Activated naive CD4-positive, alpha-beta T cell treated with anti-CD3 and anti-CD28 coated beads, Interleukin-2, amount 10 ng/mL, durations not matched to agents 7 days and 5 days (primary cell): Measurements from ENCODE around the gene CHST3.
"Not testable (repeated sequence)": the region's sequence is repeated elsewhere in the genome, so short reads cannot be mapped to it uniquely, and the experiment has no call there.

Experiments used
- CTCF ChIA-PET: fragments of 350-600 bp; sonication (Branson Sonifier 250); formaldehyde crosslinking; loops from one replicate; lab custom pipeline; 2021; ENCODE audit warnings: antibody characterized with exemption; lab: Charles Lee
- DNase-seq: peaks from one replicate; pipeline ENCODE4 v3.0.0-alpha.2; 2020
- H3K27ac Mint-ChIP-seq: one replicate; pipeline ENCODE4 v1.8.0; 2021; ENCODE audit warnings: mild to moderate bottlenecking, moderate library complexity, mixed read lengths
- H3K27me3 Mint-ChIP-seq: one replicate; pipeline ENCODE4 v1.8.0; 2021; ENCODE audit warnings: mild to moderate bottlenecking, mixed read lengths
- H3K36me3 Mint-ChIP-seq: one replicate; pipeline ENCODE4 v1.8.0; 2021; ENCODE audit warnings: mixed read lengths
- H3K4me1 Mint-ChIP-seq: one replicate; pipeline ENCODE4 v1.8.0; 2021; ENCODE audit warnings: mixed read lengths
- H3K4me3 Mint-ChIP-seq: one replicate; pipeline ENCODE4 v1.8.0; 2021; ENCODE audit warnings: mild to moderate bottlenecking, moderate library complexity, mixed read lengths
- H3K9me3 Mint-ChIP-seq: one replicate; pipeline ENCODE4 v1.8.0; 2021; ENCODE audit warnings: mixed read lengths

Gene CHST3

DNA sequence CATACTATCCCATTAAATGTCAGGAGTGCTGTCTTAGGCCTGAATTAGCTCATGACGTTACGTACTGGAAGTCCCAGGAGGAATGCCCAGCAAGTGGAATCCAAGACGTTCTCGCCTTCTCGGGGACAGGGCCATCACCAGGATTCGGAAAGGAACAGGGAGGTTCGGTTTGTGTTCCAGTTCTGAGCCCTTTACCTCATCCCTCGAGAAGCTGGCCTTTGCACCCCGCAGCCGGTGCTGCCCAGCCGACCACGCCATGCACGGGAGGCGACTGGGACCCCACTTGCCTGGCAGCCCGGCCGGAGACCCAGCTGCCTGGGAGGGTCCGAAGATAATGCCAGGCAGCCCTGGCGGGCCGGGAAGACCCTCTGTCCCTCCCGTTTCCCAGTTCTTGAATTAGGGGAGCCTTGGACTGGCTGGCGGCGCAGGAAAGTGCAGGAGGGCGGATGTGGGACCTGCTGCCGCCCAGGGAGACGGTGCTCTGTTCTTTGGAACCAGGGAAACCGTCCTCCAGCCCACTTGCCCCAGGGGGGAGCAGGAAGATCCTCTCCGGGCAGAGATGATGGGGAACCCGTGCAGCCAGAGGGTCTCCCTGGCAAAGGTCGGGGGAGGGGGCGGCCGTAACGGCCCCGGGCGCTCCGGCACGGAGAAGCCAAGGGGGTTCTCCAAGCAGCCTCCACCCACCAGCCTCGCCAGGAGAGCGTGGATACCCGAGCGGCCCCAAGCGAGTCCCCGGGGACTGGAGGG is 671 bp upstream of the CHST3 start:
- H3K4me3 Mint-ChIP-seq, result peak overlapping the region; percentile 19
- no peaks in the 10 kb centered on the region for H3K9me3 Mint-ChIP-seq
- CTCF ChIA-PET, result interaction anchor here (0.6 to 1.4 kb wide), 3 partner anchors 67 to 85 kb away, joined by 4 read pairs; no protein-coding TSS in a partner anchor
- H3K4me1 Mint-ChIP-seq, result peaks cover 8% of the 10 kb centered on the region
- H3K36me3 Mint-ChIP-seq, result no peaks in the 10 kb centered on the region
- no peak overlapping the region for H3K27ac Mint-ChIP-seq
- peaks cover 62% of the 10 kb centered on the region for H3K27me3 Mint-ChIP-seq
- no peak for DNase-seq

DNA sequence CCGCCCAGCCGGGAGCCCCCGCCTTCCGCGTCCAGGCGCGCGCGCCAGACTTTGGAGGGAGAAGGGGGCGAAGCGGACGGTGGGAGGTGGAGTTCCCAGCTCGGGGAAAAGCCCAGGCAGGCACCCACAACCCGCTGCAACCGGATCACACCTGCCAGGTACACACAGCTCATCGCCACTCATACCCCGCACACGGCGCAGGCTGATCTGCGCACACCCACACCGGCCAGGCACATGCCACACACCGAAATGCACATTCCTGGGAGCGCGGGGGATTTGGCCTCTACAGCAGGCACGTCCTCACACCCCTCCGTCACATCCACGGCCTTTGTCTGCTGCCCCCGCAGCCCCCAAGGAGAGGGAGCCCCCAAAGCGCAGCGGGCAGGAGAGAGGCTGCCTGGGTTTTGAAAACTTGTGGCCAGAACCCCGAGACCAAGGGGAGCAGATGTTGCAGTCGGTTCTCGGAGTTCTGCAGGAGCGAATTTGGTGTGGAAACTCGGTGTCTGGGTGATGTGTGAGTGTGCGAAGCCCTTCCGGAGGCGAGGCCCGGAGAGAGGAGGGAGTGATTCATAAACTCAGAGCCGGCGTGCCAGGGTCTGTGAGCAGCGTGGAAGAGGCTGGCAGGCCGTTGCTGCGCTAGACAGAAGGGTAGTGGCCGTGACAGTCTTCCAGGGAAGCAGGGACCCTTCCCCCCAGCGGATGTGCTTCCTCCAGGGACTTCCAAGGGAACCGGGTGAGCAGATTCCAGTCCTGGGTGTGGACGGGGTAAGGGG is 734 bp downstream of the CHST3 start:
- CTCF ChIA-PET, result interaction anchor here (1.2 to 2.0 kb wide), 3 partner anchors 9 to 83 kb away, joined by 4 to 7 read pairs (median 4); no protein-coding TSS in a partner anchor
- H3K9me3 Mint-ChIP-seq, result no peaks in the 10 kb centered on the region
- H3K4me3 Mint-ChIP-seq, result peak overlapping the region; percentile 65
- peaks cover 63% of the 10 kb centered on the region for H3K27me3 Mint-ChIP-seq
- no peak overlapping the region for H3K27ac Mint-ChIP-seq
- peaks cover 8% of the 10 kb centered on the region for H3K4me1 Mint-ChIP-seq
- peak; percentile 28 for DNase-seq
- no peaks in the 10 kb centered on the region for H3K36me3 Mint-ChIP-seq

DNA sequence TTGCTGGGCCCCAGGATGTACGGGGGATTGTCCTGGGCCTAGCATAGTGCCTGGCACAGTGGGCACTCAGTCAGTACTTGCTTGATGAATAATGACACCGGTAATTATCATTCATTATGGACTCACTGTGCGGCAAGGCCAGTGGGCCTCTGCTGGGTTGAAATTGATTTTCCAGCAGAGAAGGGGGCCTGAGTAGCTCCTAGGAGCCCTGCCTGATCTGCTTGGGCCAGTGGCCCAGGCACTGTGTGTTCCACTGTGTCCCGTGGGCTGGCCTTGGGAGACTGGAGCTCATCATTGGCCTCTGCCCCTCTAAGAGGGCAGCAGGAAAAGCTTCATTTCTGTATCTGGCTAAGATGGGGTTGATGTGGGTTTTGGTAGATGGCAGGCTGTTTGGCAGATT is 1.4 kb downstream of the CHST3 start:
- DNase-seq, result no peak
- H3K4me1 Mint-ChIP-seq, result peaks cover 8% of the 10 kb centered on the region
- H3K27ac Mint-ChIP-seq, result no peak overlapping the region
- no peaks in the 10 kb centered on the region for H3K9me3 Mint-ChIP-seq
- H3K4me3 Mint-ChIP-seq, result peak overlapping the region; percentile 14
- CTCF ChIA-PET, result interaction anchor here (1.5 to 2.0 kb wide), 2 partner anchors 10 to 83 kb away, joined by 4 to 7 read pairs; no protein-coding TSS in a partner anchor
- H3K36me3 Mint-ChIP-seq, result no peaks in the 10 kb centered on the region
- peaks cover 63% of the 10 kb centered on the region for H3K27me3 Mint-ChIP-seq

DNA sequence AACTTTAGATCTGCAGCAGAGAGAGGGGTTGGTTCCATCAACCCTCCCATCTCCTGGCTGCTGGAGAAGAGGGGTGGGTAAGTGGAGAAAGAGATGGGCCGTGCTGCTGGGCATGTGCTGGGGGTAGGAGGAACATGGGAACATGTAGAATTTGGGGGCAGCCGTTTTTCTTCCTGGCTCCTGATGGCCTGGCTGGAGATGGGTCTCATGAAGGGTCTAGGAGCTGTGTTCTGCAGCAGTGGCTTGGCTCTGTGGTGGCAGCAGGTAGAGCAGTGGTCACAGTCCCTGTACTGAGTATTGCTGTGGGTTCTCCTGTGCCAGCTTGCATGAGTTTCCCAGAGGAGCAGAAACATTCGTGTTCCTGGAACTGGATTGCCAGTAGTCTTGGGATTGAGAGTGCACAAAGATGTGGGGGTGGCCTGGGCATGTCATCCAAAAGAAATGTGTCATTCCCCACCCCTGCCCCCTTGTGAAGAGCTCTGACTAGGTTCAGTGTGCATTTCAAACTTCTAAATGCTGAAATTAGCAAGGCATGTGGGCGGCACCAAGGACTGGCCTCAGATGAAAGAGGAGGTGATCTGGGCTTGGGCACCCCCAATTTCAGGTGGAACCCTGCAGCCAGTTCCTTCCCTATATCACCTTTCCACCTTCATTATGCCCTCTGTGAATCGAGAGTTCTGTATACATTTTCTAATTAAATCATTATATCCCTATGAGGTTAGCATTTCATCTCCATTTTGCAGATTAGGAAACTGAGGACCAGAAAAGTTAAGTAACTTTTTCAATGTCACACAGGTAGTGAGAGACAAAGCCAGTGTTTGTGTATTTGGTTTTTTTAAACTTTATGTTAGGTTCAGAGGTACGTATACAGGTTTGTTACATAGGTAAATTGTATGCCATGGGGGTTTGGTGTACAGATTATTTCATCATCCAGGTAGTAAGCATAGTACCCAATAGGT is 2.1 kb downstream of the CHST3 start:
- Mint-ChIP-seq H3K27me3 (peaks cover 60% of the 10 kb centered on the region), H3K4me3 (no peak overlapping the region), H3K9me3 (no peaks in the 10 kb centered on the region), H3K27ac (no peak overlapping the region), H3K4me1 (peaks cover 8% of the 10 kb centered on the region), H3K36me3 (no peaks in the 10 kb centered on the region)
- CTCF ChIA-PET, result interaction anchor here (2.0 kb wide), 1 partner anchor 10 kb away, joined by 7 read pairs; no protein-coding TSS in a partner anchor
- no peak for DNase-seq

DNA sequence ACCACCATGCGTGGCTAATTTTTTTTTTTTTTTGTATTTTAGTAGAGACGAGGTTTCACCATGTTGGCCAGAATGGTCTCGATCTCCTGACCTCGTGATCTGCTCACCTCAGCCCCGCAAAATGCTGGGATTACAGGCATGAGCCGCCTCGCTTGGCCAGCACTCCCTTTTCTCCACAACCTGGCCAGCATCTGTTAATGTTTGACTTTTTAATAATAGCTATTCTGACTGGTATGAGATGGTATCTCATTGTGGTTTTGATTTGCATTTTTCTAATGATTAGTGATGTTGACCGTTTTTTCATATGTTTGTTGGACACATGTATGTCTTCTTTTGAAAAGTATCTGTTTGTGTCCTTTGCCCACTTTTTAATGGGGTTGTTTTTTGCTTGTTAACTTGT is 3.8 kb downstream of the CHST3 start:
- H3K27ac Mint-ChIP-seq, CTCF ChIA-PET, H3K9me3 Mint-ChIP-seq, H3K4me1 Mint-ChIP-seq, H3K36me3 Mint-ChIP-seq, H3K4me3 Mint-ChIP-seq, DNase-seq: not testable (repeated sequence)
- peaks cover 44% of the 10 kb centered on the region for H3K27me3 Mint-ChIP-seq

DNA sequence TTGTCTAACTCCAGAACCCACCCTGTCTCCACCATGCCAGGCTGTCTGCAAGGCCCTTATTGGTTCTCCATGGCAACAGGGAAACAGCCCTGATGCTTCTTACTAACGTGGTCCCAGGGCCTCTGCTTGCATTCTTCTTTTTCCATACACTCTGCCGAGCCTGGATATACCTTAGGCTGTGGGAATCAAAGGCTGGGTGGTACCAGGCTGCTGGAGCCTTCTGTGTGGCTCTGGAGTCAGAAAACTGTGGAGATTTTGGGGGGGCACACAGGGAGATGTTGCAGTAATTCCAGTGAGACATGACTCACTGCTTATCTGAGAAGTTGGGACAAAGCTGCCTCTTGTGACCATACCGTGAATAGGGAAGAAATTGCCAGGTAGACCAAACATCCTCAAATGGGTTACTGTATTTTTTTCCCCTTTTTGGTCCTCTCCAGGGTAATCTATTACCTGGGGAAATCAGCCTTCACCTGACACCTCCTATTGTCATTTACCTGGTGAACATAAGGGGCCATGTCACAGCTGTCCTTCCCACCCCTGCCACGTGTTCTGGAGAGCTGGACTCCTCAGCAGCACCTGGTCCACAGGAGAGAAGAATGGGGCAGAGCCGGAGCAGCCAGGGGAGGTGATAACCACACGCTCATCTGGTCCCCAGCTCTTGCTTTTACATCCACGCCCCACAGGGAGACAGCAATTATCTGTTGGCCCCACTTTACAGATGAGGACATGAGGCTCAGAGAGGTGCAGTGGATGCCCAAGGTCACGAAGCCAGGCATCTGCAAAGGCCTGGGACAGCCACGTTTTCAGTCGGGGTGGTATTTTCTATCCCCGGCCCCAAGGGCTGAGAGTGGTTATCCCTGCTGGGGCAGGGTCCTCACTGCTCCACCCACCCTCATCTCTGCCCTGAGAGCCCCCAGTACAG is 4.6 kb downstream of the CHST3 start:
- Mint-ChIP-seq H3K9me3 (no peaks in the 10 kb centered on the region), H3K27ac (no peak overlapping the region), H3K27me3 (peaks cover 35% of the 10 kb centered on the region), H3K36me3 (no peaks in the 10 kb centered on the region), H3K4me3 (no peak overlapping the region), H3K4me1 (peaks cover 11% of the 10 kb centered on the region)
- no peak for DNase-seq
- CTCF ChIA-PET, result interaction anchor here (0.8 kb wide), 1 partner anchor 11 kb away, joined by 4 read pairs; no protein-coding TSS in a partner anchor

DNA sequence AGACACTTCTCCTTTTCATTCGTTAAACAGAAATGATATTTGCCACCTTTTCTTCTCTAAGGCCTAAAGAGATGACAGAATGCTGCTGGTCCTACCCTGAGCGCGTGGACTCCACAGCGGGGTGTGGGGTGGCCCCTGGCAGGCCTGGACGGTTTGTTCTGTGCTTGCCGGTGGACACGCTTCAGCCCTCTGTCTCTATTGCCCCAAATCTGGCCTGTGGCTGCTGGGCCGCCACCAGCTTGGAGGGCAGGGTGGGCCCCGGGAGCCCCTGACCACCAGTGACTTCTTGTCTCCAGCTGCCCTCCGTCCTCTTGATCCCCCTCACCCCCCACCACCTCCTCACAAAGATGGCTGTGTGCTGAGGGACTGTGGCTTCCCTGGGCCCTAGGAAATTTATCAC is 5.7 kb downstream of the CHST3 start:
- CTCF ChIA-PET, result interaction anchor here (1.1 to 1.4 kb wide), 2 partner anchors 13 to 74 kb away, joined by 3 to 4 read pairs; no protein-coding TSS in a partner anchor
- H3K4me3 Mint-ChIP-seq, result no peak overlapping the region
- H3K9me3 Mint-ChIP-seq, result no peaks in the 10 kb centered on the region
- no peaks in the 10 kb centered on the region for H3K36me3 Mint-ChIP-seq
- H3K27ac Mint-ChIP-seq, result no peak overlapping the region
- H3K27me3 Mint-ChIP-seq, result peaks cover 24% of the 10 kb centered on the region
- no peak for DNase-seq
- H3K4me1 Mint-ChIP-seq, result peaks cover 8% of the 10 kb centered on the region

DNA sequence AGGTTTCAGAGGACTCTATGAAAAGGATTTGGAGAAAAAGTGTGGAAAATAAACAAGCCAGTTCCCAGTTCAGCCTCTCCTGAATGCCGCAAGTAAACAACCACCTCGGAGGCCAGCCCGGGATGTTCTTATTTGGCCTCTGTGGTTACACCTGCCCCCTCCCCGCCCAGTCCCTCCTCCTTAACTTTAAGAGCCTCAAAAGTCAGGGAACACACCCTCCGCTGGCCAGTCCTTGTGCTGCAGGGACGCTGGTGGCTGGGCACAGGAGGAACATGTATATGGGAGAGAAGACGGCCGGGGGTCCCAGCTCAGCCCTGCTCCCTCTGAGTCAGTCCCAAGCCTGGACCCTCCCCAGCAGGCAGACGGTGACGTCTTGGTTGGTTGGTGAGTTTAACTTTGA is 6.1 kb downstream of the CHST3 start:
- peaks cover 20% of the 10 kb centered on the region for H3K27me3 Mint-ChIP-seq
- CTCF ChIA-PET, result interaction anchor here (1.1 to 1.4 kb wide), 3 partner anchors 13 to 78 kb away, joined by 3 to 4 read pairs (median 3); no protein-coding TSS in a partner anchor
- peak; percentile 28 for DNase-seq
- H3K4me3 Mint-ChIP-seq, result no peak overlapping the region
- H3K4me1 Mint-ChIP-seq, result peaks cover 5% of the 10 kb centered on the region
- H3K36me3 Mint-ChIP-seq, result no peaks in the 10 kb centered on the region
- no peak overlapping the region for H3K27ac Mint-ChIP-seq
- H3K9me3 Mint-ChIP-seq, result no peaks in the 10 kb centered on the region

DNA sequence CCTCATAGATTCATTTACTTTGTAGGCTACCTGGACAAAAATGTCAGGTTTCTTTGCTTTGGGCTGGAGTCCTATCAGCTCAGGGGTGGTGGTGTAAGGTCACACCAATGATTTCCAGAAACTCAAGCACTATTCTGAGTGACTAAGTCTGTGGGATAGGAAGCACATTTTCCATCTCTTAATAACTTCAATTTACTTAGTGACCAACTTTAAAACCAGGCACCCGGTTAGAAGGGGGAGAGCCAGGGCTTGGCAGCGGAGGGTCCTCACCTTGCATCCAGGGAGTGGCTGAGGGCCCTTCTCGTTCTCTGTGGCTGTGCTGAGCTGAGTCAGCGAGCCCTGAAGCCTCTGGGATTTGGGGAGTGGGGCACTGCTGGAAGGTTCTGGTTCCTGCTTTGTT is 6.7 kb downstream of the CHST3 start:
- Mint-ChIP-seq H3K9me3 (no peaks in the 10 kb centered on the region), H3K27me3 (peaks cover 15% of the 10 kb centered on the region), H3K27ac (no peak overlapping the region), H3K36me3 (no peaks in the 10 kb centered on the region), H3K4me3 (no peak overlapping the region), H3K4me1 (peaks cover 3% of the 10 kb centered on the region)
- DNase-seq, result no peak
- CTCF ChIA-PET, result interaction anchor here (1.1 to 1.4 kb wide), 3 partner anchors 14 to 78 kb away, joined by 3 to 4 read pairs (median 3); no protein-coding TSS in a partner anchor

DNA sequence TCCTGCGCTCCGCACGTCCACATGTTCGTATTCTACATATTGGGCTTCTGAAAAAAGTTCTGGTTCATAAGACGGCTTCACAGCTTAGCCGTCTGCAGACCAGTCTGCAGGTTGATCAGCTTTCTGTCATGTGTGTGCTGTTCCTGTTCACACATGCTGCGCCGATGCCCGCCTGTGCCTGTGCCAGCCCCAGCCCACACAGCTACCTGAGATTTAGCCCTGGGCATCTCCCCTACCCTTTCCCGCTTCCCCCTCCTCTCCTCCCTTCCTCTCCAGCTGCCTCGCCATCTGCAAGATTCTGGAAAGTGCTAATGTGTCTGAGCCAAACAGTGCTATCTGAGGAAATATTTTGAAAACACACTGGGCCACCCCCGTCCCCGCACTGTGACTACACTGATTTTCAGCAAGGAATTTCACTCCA is 7.1 kb downstream of the CHST3 start:
- Mint-ChIP-seq H3K4me1 (peaks cover 3% of the 10 kb centered on the region), H3K9me3 (no peaks in the 10 kb centered on the region), H3K4me3 (no peak overlapping the region), H3K27me3 (peaks cover 10% of the 10 kb centered on the region), H3K36me3 (no peaks in the 10 kb centered on the region), H3K27ac (no peak overlapping the region)
- CTCF ChIA-PET, result interaction anchor here (1.1 to 1.4 kb wide), 2 partner anchors 75 to 77 kb away, joined by 3 read pairs; no protein-coding TSS in a partner anchor
- DNase-seq, result no peak

DNA sequence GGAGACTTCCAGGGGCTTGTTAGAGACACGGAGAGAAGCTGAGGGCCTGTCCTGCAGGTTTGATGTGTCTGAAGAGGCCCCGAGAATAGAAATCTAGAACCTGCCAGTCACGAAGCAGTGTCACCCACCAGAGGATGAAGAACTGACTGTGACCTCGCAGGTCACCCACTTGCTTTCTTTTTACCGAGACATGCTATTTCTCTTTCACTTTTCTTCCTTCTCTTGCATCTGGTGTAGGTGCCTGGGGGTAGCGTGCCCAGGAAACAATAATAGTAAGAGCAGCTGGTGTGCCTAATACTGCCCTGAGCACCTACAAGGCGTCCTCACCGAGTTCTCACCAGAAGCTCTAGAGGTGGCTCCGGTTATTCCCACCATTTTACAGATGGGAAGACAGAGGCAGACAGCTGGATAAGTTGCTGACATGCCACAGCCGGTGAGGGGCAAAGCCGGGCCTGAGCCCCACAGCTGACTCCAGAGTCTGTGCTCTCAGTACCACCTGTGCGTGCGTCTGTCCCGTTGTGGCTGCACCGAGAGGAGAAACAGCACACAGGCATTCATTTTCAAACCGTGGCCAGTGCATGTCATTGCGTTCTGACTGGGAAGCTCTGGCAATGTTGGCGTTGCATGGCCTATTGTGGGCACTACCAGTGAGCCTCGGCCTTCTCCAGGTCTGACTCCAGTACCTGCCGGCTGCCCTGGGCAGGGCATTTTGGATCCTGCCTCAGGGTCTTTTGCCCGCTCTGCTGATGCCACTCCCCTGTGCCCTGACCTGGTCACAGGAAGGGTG is 7.8 kb downstream of the CHST3 start:
- no peak for DNase-seq
- peaks cover 8% of the 10 kb centered on the region for H3K27me3 Mint-ChIP-seq
- CTCF ChIA-PET, result no interaction called here
- no peaks in the 10 kb centered on the region for H3K9me3 Mint-ChIP-seq
- no peak overlapping the region for H3K4me3 Mint-ChIP-seq
- H3K4me1 Mint-ChIP-seq, result peaks cover 3% of the 10 kb centered on the region
- no peaks in the 10 kb centered on the region for H3K36me3 Mint-ChIP-seq
- H3K27ac Mint-ChIP-seq, result no peak overlapping the region
